ENCODE measurements around the gene KANK4.

- TF ChIP-seq, protein P1, sequence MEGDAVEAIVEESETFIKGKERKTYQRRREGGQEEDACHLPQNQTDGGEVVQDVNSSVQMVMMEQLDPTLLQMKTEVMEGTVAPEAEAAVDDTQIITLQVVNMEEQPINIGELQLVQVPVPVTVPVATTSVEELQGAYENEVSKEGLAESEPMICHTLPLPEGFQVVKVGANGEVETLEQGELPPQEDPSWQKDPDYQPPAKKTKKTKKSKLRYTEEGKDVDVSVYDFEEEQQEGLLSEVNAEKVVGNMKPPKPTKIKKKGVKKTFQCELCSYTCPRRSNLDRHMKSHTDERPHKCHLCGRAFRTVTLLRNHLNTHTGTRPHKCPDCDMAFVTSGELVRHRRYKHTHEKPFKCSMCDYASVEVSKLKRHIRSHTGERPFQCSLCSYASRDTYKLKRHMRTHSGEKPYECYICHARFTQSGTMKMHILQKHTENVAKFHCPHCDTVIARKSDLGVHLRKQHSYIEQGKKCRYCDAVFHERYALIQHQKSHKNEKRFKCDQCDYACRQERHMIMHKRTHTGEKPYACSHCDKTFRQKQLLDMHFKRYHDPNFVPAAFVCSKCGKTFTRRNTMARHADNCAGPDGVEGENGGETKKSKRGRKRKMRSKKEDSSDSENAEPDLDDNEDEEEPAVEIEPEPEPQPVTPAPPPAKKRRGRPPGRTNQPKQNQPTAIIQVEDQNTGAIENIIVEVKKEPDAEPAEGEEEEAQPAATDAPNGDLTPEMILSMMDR (IDR thresholded peaks at IDR 0.05): no peak
- TF ChIP-seq POLR2A (IDR thresholded peaks at IDR 0.05) (no peak), POLR2AphosphoS5 (IDR thresholded peaks at IDR 0.05) (no peak)
Measured at GRCh38 chr1:62334434-62334985, 15.3 kb upstream of the KANK4 start.
